Breast epithelium (tissue), 3 donors: ENCODE data around the gene HIPK2.

Experiments used
- CTCF ChIP-seq, 3 donors: fragments of 450-650 bp; IDR thresholded peaks; one replicate each; pipeline ENCODE4 v1.5.1; 2016 to 2017; ENCODE audit warnings: antibody characterized with exemption in 3 of 3, mild to moderate bottlenecking in 3 of 3, moderate library complexity in 3 of 3
- POLR2A ChIP-seq: fragments of 450-650 bp; IDR thresholded peaks from one replicate; pipeline ENCODE4 v1.6.1; 2016; ENCODE audit warnings: antibody characterized with exemption, mild to moderate bottlenecking, moderate library complexity

- TF ChIP-seq POLR2A, result no peak
- TF ChIP-seq CTCF (IDR thresholded peaks at IDR 0.05), result no peak
Measured at GRCh38 chr7:139746652-139747051, 31.1 kb downstream of the HIPK2 start.
